Measurements from ENCODE around the gene KLF15.

KLF15 gene

DNA sequence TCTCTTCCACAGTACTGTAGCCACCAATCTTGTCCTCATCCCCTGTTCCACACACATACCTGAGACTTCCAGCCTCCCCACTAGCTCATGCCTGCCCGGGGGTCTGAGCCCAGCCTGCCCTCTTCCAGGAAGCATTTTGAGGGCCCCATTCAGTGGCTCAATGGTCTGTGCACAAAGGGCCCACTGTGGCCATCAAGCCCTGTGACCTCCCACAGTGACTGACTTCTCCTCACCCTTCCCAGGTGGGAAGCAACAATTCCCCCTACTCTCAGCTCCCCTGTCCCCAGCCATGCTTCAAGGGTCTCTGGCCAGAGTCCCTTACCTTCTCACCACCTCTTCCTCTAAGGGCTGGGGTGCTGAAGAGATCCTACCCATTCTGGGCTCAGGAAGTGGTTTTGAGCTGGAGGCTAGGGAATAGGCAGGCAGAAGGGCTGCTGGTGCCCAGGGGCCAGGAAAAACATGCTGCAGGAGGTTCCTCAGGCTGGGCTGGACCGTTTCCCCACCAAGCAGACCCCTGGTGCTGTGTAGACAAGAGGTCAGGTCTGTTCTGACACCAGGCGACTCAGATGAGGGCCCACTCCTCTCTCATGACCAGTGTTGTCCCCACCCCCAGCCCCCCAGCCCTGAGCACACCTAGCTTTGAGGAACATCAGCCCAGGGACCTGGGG, 3.0 kb upstream of the KLF15 start:
- DNase-seq = no peak

DNA sequence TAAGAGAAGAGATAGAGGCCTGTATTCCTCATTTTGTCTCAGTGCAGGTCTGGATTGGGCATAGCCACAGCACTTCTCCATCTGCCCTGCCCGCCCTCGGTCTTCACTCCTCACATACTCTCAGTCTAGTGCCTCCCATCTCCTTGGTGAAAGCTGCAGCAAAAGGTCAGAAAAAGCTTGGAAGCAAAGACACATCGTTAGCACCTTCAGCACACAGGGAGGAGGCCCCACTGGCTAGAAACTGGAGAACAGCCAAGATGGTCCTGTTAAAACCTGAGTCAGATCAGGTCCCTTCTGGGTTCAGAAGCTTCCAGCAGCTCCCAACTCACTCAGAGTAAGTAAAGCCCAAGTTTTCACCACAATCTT, 1.6 kb upstream of the KLF15 start:
- DNase-seq = no peak

DNA sequence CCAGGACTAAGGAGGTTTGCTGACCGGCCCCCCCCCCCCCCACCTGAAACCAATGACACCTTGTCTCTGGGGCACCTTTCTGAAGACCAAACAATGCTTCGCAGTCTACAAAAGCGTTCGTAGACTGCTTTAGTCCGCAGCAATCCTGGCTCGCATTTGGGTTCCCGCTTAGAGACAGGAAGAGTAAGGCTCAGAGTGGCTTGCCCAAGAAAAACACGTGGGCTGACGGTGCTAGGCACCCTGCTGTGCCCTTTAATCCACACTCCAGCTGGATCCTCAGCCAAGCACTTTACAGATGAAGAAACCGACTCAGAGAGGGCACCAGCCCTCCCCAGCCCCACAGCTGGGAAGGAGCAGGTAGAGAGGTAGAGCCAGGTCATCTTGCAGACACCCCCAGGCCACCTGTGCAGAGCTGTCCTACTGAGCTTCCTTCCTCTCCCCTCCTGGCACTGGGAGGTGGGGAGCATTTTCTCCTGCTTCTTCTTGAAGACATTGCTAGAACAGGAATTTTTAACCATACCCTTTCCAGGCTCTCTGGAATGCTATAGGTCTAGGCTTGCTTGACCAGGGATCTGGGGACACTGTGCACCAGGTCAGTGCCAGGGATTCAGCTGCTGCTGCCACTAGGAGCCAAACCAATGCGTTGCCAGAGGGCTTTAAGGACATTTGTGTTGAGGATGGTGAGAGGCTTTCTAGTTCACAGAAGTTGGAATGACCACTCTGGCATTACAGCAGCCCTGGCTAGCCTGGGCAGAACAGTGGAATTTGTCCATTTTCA, 1.0 kb upstream of the KLF15 start:
- no peak for DNase-seq

DNA sequence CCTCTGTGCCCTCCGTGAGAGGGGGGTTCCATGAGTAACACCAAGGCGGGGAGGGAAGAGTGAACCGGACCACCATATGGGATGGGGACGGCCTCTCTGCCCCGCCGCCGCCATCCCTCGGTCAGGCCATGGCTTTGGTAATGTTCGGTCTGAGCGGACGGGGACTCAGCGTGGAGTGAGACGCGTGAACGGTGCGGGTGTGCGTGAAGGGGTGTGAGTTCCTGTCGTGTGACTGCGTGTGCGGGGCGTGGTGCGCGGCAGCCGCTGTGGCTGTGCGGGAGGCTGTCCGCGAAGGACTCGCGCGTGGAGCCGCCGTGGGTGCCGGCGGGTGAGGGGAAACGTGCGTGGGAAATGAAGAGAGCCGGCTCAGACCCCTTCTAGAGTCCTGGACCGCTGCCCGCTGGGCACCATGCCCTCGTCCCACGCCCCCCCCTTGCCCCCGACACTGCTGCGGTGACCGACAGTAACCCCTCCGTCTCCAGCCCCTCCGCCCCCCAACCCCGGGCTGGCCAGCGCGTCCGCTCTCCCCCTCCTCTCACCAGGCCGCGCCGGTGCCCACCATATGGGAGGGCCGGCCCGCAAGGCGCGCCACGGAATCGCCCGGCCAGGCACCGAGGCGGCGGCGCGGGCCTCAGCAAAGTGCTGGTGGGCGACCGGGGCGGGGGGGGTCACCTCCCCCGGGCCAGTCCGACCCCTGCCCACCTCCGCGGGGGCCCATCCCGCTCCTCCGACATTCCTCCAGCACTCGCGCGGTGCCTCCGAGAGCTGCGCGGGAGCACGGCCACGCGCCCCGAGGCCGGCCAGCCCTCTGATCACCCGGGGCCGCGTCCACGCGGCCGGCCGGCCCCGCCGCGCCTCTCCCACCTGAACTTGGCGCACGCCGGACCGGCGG, 589 bp downstream of the KLF15 start:
- DNase-seq = peak; percentile 9 to 10

DNA sequence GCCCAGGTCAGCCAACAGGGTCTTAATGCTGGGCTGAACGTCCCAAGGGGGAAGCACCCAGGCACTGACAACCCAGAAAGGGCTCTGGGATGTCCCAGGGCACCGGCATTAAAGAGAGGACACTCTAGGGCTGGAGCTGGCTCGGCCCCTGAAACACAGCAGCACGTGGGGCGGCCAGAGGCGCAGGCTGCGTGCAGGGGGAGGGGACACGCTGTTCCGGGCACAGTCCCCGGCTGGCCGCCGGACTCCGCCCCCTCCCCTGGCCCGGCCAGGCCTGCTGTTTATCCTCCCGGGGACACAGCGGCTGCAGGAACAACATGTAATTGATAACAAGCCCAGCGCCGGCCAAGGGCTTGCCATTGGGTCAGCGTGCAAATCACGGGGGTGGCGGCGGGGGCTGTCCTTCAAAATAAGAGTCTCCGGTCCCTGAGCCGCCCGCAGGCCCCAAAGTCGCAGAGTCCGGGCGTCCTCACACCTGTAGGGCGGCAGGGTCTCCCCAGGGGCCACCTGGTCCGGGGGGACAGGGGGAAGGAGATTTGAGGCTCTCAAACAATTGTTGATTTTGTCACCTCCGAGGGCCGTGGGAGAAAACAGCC, 1.3 kb downstream of the KLF15 start:
- DNase-seq = no peak

DNA sequence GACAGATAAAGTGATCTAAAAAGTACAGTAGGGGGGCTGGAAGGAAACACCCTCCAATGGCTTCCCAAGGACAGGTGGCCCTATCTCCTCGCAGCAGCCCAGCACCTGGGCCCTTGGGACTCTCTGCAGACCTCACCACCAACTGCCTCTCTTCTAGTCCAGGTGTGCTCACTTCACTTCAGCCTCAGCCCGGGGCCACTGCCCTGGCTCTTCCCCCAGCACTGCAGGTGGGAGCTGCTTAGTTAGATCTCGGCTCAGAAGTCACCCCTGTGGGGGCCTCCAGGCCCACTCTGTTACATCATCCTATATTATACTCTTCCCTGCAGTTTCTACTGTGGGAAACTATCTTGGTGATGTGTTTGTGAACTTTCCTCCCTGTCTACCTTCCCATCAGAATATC, 2.0 kb downstream of the KLF15 start:
- no peak for DNase-seq

DNA sequence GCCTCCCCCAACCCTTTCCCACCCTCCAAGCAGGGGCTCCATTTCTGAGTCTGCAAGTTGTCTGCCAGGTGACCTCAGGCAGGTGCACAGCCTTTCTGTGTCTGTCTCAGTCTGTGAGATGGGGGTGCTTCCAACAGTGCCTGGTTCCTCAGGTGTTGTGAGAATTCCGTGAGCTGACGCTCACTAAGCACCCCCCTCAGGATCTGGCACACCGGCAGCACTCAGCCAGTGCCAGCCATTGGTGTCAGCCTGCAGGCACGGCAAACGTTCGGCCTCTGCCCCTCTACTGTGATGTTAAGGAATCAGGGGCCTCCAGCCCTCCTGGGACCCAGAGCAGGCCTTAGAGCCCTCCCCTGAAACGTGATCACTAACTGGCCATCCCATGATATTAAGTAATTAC, 2.4 kb downstream of the KLF15 start:
- DNase-seq = no peak

DNA sequence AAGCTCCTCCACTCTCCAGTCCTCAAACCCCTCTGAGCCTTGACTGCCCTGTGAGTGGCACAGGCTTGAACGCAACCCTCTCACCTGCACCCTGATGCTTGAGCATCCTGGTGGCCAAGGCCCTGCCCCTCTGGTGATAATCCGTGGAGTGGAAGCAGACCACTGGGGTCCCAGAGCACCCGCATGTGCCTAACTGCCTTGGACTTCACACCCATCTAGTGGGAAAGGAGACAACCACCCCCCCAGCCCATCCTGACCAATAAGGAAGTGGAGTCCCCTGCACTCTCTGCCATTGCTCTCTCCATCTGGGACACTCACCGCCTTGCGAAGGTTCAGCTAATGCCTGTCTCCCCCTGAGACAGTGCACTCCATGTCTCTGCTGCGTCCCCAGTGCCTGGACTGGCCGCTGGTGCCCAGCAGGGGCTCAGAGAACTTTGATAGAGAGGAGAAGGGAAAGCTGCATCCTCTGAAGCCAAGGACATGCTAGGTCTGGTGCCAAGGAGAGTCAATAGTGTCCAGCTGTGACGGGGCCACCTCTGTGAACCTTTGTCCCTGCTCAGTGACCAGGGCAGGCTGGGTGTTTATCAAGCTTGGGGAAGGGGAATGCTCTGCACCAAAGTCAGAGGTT, 3.4 kb downstream of the KLF15 start:
- DNase-seq = no peak

DNA sequence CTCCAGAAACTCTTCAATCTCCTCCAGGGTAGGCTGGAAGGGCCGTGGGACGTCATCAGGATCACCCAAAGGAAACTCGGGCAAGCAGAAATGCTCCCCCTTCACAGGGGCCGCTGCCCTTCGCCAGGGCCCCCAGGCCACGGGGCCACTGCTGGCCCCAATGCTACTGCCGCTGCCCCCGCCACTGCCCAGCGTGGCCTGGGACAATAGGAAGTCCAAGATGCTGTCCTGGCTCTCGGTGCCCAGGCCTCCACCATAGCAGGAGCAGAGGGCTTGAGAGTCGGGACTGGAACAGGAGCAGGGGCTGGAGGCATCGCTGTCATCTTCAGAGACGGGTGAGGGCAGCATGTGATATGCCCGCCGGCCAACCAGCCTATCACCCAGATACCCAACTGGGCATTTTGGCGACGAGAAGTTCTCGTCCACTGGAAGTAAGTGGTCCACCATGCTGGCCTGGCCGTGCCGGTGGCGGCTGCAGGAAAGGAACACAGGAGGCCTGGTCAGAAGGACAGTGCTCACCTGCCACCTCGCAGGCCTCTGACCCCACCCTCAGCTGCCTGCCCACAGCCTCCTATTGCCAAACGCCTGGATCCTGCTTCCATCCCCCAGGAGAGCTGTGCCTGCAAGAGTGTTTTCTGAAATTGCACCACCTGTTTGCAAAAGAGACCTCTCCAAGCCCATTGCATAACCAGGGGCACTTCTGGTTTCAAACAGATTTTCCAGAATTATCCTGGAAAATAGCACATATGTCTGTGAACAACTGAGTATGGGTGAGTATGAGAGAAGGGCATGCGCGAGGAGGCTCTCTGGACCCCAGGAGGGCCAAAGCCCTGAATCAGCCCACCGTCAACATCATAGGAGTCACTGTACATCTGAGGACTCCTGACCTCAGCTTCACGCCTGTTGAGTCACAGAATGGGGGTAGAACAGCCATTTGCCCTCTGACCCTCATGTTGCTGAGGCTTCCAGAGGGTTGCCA, 4.4 kb downstream of the KLF15 start:
- no peak for DNase-seq

DNA sequence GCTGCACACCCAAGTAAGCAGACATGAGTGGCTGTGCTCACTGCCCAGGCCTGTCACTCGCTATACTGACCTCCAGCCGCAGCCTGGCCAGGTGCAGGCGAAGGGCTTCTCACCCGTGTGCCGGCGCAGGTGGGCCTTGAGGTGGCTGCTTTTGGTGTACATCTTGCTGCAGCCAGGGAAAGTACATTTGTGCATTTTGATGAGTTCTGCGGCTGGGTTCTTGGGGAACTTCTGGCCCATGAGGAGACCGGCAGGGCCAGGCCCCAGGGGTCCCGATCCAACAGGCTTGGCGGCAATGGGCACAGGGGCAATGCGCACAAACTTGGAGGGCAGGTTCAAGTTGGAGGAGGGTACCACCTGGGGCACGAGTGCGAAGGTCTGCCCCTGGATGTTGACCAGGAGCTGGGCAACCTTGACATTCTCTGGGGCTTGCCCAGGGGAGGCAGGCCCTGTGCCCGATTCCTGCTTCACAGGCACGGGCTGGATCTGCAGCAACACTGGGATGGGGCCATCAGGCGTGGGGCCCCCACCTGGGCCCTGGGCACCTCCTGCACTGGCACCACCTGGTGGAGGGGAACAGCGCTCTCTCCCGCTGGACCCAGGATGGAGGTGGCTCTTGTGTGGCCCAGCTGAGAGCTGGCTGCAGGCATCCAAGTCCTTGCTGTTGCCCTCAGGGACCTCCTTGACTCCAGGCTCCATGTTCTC, 5.3 kb downstream of the KLF15 start:
- DNase-seq = no peak

DNA sequence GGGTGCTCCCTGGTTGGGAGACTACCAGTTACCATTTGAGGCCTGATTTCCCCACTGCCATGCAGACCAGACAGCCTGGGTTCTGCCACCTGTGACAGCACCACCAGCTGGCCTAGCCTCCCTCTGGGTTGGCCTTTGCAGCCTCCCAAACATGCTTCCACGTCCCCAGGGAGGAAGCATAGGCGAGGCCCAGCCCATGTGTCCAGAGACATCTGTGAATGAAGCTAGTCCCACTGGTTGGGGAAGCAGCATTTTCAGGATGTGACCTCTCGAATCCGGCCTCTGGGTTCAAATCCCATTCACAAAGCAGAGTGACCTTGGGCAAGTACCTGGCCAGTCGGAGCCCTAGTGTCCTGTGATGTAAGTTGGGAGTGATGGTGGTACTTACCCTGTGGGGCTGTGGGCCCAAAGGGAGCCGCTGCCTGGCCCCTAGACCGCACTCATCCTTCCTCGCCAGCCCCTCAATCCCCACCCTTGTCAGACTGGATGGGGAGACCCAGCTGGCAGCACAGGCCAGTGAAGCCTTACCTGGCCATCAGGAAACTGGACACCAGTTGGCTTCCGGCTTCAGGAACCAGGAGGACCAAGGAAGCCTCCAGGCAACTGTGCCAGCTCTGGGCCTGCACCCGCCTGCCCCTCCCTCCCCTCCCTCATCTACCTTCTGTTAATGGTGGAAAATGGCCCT, 6.0 kb downstream of the KLF15 start:
- no peak for DNase-seq

DNA sequence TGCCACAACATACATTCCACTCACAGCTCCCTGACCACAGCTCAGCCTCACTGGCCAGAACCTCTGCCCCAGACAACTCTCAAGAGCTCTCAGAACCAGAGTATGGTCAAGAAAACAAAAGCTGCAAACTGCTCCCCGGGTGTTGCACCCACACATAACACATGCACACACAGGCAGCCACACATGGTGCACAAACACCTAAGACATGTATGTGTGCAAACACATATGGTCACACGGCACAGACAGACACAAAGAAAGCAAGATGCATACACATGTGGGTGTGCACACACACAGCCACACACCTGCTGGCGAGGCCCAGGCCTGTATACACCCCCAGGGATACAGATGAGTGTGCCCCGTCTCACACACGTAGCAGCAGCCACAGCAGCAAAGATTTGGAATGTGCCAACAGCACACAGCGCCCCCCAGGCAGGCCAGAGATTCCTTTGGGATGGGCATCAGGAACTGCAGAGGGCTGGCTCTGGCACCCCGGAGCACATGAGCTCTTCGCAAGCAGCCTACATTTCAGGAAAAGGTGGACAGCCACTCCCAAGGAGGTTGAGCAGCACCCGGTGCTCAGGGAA, 6.6 kb downstream of the KLF15 start:
- no peak for DNase-seq

DNA sequence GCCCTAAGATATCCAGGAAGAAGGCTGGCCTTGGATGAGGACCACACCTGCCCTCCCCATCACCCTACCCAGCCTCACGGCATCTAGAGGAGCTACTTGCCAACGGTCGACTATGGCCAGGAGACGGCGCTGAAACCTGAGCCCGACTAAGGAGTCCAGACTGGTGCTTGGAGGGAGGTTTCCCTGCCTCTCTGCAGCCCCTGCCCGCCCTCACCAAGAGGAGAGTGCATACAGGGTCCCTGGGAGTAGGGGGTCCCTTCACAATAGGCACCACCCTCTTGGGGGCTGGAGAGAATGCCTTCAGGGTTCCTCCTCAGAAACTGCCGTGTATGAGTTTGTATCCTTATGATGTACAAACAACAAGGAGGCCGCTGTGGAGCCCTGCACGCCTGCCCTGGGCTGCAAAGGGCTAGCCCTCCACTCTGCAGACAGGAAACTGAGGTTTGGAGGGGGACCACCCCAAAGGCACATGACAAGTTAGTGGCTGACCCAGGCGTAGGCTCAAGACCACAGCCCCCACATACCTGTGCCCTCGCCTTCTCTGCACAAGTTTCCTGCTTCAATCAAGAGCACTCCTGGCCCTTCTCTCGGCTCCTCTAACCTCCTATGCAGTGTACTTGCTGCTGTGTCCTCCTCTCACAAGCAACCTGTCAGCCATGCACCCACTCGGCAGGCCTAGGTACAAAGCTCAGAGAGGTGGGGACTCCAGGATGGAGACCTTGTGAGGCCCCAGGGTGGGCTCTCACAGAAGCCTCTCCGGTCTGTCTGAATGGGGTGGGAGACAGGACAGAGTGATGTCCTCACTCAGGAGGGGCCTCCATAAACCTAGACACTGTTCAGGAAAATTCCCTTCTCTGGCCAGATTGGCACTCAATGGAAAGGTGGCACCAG, 7.4 kb downstream of the KLF15 start:
- no peak for DNase-seq

DNA sequence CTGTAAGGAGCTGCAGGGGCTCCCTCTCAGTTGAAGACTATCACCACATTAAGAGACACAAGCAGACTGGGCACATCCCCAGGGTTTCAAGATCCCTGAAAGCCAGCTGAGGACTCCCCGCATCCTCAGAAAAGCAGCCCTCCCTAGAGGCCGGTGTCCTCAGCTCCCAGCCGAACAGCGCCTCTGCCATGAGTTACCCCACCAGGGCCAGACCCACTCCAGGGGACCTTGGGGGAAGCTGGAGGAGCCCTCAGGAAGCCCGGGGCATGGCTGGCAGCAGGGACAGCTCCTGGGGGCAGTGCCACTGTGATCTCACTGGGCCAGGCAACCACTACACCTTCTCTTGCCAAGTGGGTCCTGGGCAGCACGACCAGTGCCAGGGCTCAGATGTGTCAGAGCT, 8.1 kb downstream of the KLF15 start:
- no peak for DNase-seq

DNA sequence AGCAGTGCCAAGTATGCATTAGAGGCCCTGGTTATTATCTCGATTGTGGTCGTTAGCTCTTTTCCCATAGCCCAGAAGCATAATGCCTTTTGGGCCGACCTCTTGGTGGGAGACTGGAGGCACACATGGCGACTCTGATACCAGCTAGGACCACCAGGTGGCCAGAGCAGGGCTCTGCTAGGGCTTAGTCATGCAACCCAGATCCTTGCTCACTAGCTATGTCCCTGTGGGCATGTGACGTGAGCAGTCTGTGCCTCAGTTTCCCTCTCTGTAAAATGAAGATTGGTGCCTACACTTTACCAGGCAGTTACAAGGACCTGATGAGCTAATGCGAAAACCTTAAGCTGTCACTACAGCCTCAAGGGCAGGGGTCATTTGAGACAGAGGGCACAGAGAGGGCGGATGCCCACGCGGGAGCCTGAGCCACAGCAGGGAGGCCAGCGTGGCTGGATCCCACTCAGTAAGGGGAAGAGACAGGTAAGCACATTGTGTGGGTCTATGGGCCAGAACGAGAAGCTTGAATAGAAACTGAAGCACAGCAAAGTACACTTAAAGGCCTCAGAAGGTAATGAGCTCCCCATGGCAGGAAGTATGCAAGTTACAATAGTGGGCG, 8.8 kb downstream of the KLF15 start:
- DNase-seq = no peak

DNA sequence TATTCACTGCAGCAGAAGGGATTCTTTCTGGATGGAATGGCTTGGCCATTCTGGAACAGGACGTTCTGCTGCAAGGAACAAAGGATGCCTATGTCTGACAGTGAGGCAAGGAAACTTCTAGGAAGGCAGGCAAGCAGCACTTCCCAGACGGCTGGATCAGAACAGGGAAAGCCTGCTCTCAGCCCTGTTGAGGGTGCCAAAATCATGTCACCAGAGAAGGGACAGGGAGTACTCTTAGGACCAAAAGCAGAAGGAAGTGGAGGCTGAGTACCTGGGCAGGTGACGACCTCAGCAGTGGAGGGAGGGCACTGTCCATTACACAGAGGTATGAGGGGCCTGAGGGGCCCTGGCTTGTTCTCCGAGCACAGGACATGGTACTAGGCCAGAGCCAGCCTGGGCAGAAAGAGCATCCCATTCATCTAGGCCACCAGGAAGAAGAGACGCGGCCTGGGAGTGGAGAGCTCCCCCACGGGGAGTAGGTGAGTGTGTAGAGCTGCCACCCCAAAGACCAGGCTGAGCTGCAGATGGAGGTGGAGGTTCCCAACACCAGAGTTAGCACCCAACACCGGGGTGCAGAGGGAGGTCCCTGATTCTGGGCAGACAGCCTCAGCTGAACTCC, 9.6 kb downstream of the KLF15 start:
- no peak for DNase-seq

DNA sequence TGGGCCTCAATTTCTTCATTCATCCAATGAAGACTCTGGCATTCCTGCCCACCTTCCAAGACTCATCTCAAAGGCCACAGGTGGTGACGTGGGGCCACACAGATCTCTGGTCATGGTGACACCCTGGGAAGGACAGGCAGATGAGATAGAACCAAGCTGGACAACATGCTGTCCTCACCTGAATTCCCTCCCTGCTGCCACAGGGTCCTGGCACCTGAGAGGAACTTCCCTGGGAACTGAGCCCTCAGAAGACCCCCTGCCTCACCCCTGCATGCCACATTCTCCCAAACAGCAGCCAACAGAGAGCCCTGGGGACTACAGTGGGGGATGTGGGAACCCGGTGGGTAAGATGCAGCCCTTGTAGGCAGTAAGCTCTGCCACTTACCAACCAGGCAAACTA, 10.7 kb downstream of the KLF15 start:
- no peak for DNase-seq

Data from CD4-positive, alpha-beta T cell treated with Interferon alpha-2 for 1 hour (primary cell).